Gastrocnemius medialis (tissue), 4 donors: ENCODE results near the gene NPRL2. TPM values are rescaled to one million over a fixed set of nuclear protein-coding genes. Genes with fewer than 3 reads are reported as not detected.
"Not testable (repeated sequence)": the region's sequence is repeated elsewhere in the genome, so short reads cannot be mapped to it uniquely, and the experiment has no call there.

Experiments
- ATAC-seq, 2 donors: fragments of 150-250 bp; one replicate each; pipeline ENCODE4 v1.9.1; 2016
- DNase-seq, 2 donors: peaks; one replicate each; pipeline ENCODE4 v3.0.0-alpha.2; 2019
- H3K27ac ChIP-seq, 4 donors: fragments of 200-600 bp; sonication (generic); 1 replicate in 1 of 4; 2 replicates in 3 of 4; pipeline ENCODE4 v1.5.1; 2016 to 2018; ENCODE audit warnings: mild to moderate bottlenecking in 2 of 4, moderate library complexity in 1 of 4
- H3K27me3 ChIP-seq, 3 donors: fragments of 200-600 bp; sonication (generic) in 2 of 3; 1 replicate in 1 of 3; 2 replicates in 2 of 3; pipeline versions ENCODE4 v1.5.1 to v1.6.0; 2016 to 2019; ENCODE audit warnings: mild to moderate bottlenecking in 1 of 3, moderate library complexity in 1 of 3
- H3K36me3 ChIP-seq, 2 donors: fragments of 200-600 bp; sonication (generic) in 1 of 2; one replicate each; pipeline ENCODE4 v1.5.1; 2017 to 2018
- H3K4me1 ChIP-seq, 2 donors: fragments of 200-600 bp; sonication (generic) in 1 of 2; one replicate each; pipeline ENCODE4 v1.5.1; 2016 to 2017; ENCODE audit warnings: mild to moderate bottlenecking in 2 of 2
- H3K4me3 ChIP-seq, 4 donors: fragments of 200-600 bp; sonication (generic) in 3 of 4; 1 replicate in 1 of 4; 2 replicates in 3 of 4; pipeline ENCODE4 v1.5.1; 2016 to 2019; ENCODE audit warnings: mild to moderate bottlenecking in 2 of 4
- H3K9me3 ChIP-seq, 3 donors: fragments of 200-600 bp; sonication (generic) in 2 of 3; 1 replicate in 1 of 3; 2 replicates in 2 of 3; pipeline ENCODE4 v1.5.1; 2016 to 2019
- POLR2A ChIP-seq, 2 donors: fragments of 450-650 bp; IDR thresholded peaks; one replicate each; pipeline ENCODE4 v1.6.1; 2017; ENCODE audit warnings: antibody characterized with exemption in 2 of 2, mild to moderate bottlenecking in 2 of 2, moderate library complexity in 2 of 2
- in situ Hi-C, 4 donors: fragments of 200-750 bp; cut with MboI; loops; one replicate each; pipeline versions ENCODE4 v1.15.0 to v1.8.0; 2017; ENCODE audit warnings: low sequenced_read_pairs in 4 of 4
- intact Hi-C: fragments of 100-400 bp; cut with DNase I; formaldehyde crosslinking; loops from one replicate; pipeline ENCODE4 v1.15.1; 2023; ENCODE audit warnings: low total_unique reads
- total RNA-seq, 4 donors: library from RNA; depleted of rRNA; stranded (reverse); fragments of >200 nt; gene quantifications; one replicate each; pipeline versions ENCODE4 v1.1.0 to v1.2.3, GENCODE V29; 2016
- TF ChIP-seq, protein P1 (sequence below), 5 experiments: fragments of 450-650 bp in 3 of 5; fragments of 200-600 bp in 2 of 5; sonication (generic) in 2 of 5; IDR thresholded peaks in 4 of 5; conservative IDR thresholded peaks in 1 of 5; 1 replicate in 4 of 5; 2 replicates in 1 of 5; pipeline ENCODE4 v1.5.1; 2016 to 2019; ENCODE audit warnings: antibody characterized with exemption in 5 of 5, mild to moderate bottlenecking in 3 of 5, moderate library complexity in 3 of 5

Gene NPRL2
- total RNA-seq, 4 donors from 2014 or later, result 14.1 to 26.2 (median 23.1) TPM

- H3K27me3 ChIP-seq, result no peaks in the 10 kb centered on the region
- no peak for TF ChIP-seq POLR2A (IDR thresholded peaks at IDR 0.05)
- TF ChIP-seq, protein P1, sequence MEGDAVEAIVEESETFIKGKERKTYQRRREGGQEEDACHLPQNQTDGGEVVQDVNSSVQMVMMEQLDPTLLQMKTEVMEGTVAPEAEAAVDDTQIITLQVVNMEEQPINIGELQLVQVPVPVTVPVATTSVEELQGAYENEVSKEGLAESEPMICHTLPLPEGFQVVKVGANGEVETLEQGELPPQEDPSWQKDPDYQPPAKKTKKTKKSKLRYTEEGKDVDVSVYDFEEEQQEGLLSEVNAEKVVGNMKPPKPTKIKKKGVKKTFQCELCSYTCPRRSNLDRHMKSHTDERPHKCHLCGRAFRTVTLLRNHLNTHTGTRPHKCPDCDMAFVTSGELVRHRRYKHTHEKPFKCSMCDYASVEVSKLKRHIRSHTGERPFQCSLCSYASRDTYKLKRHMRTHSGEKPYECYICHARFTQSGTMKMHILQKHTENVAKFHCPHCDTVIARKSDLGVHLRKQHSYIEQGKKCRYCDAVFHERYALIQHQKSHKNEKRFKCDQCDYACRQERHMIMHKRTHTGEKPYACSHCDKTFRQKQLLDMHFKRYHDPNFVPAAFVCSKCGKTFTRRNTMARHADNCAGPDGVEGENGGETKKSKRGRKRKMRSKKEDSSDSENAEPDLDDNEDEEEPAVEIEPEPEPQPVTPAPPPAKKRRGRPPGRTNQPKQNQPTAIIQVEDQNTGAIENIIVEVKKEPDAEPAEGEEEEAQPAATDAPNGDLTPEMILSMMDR (IDR thresholded peaks at IDR 0.05 in 4 of 5, conservative IDR thresholded peaks at IDR 0.05 in 1 of 5), result no peak
- no peaks in the 10 kb centered on the region for H3K9me3 ChIP-seq
- H3K4me3 ChIP-seq, result no peak overlapping the region
- no peak for DNase-seq
- peaks cover 0 to 23% of the 10 kb centered on the region in 2 donors for H3K36me3 ChIP-seq
- peaks cover 43 to 45% of the 10 kb centered on the region in 2 donors for H3K4me1 ChIP-seq
- intact Hi-C loops (no loop called here), in situ Hi-C loops (no loop called here)
- ATAC-seq, result no peak
- peak overlapping the region; percentile 50 to 79 (median 56) for H3K27ac ChIP-seq
Observed at GRCh38 chr3:50314816-50315215, 35.8 kb downstream of the NPRL2 start.

DNA sequence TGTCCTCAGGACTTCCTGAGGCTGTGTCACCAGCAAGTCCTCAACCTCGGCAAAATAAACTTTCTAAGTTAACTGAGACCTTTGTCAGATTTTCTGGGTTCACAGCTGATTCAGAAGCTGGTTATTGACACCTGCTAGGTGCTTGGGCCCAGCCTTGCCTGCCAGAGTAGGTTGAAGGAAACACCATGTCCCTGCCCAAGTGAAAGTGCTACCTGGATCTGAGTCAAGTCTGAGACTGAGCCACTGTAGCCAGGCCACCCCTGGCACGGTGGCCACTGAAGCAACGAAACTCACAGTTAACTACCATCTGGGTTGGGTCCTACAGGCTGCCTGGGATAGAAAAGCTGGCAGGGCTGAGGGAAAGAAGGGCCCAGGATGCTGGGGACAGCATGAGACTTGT, 36.2 kb downstream of the NPRL2 start:
- intact Hi-C loops (no loop called here), in situ Hi-C loops (no loop called here)
- DNase-seq (peak in 1 of 2 donors; percentile 67), ATAC-seq (peak; percentile 89 to 90)
- H3K36me3 ChIP-seq, result peaks cover 0 to 20% of the 10 kb centered on the region in 2 donors
- H3K4me3 ChIP-seq, result no peak overlapping the region
- peak overlapping the region; percentile 50 to 79 (median 56) for H3K27ac ChIP-seq
- no peaks in the 10 kb centered on the region for H3K9me3 ChIP-seq
- TF ChIP-seq POLR2A (IDR thresholded peaks at IDR 0.05), result no peak
- peaks cover 39 to 40% of the 10 kb centered on the region in 2 donors for H3K4me1 ChIP-seq
- no peaks in the 10 kb centered on the region for H3K27me3 ChIP-seq

DNA sequence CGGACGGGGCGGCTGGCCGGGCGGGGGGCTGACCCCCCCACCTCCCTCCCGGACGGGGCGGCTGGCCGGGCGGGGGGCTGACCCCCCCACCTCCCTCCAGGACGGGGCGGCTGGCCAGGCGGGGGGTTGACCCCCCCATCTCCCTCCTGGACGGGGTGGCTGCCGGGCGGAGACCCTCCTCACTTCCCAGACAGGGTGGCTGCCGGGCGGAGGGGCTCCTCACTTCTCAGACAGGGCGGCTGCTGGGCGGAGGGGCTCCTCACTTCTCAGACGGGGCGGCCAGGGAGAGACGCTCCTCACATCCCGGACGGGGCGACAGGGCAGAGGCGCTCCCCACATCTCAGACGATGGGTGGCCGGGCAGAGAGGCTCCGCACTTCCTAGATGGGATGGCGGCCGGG, 38.5 kb downstream of the NPRL2 start:
- ATAC-seq, H3K9me3 ChIP-seq, H3K36me3 ChIP-seq, DNase-seq, H3K27me3 ChIP-seq, H3K4me3 ChIP-seq, in situ Hi-C loops, intact Hi-C loops, H3K27ac ChIP-seq: not testable (repeated sequence)
- peaks cover 16 to 17% of the 10 kb centered on the region in 2 donors for H3K4me1 ChIP-seq

DNA sequence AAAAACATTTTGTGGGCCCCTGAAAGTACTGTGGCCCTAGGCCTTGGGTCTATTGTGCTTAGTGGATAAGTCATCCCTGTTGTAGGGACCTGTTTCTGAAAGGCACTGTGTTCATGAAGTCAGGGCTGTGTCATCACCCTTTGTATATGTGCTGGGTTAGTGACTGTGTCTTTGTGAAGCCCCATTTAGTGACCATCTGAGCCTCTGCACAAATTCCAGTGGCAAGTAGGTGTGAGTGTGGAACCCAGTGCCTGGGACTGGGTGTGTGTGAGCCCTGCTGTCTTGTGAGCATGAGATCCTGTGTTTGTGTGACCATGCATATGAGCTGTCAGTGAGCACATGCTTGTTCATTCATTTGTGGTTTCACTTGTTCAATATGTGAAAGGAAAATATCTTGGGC, 46.0 kb downstream of the NPRL2 start:
- Histone ChIP-seq H3K4me1 (peaks cover 21 to 37% of the 10 kb centered on the region in 2 donors), H3K9me3 (no peaks in the 10 kb centered on the region), H3K4me3 (no peak overlapping the region), H3K27me3 (no peaks in the 10 kb centered on the region), H3K36me3 (no peaks in the 10 kb centered on the region), H3K27ac (no peak overlapping the region)
- DNase-seq, result no peak
- in situ Hi-C loops (no loop called here), intact Hi-C loops (no loop called here)
- ATAC-seq, result no peak
- TF ChIP-seq, protein P1 (IDR thresholded peaks at IDR 0.05 in 4 of 5, conservative IDR thresholded peaks at IDR 0.05 in 1 of 5), result no peak
- TF ChIP-seq POLR2A (IDR thresholded peaks at IDR 0.05), result no peak

GRCh38 chr3:50303013-50303815, 47.4 kb downstream of the NPRL2 start, which contains the start of gene HYAL1:
Gene HYAL1 (minus strand): TSS chr3:50303574. CDS start chr3:50302956, 618 bp downstream.
- H3K36me3 ChIP-seq, result no peaks in the 10 kb centered on the region
- ATAC-seq, result no peak
- no peaks in the 10 kb centered on the region for H3K9me3 ChIP-seq
- peak within 1 kb of the TSS; percentile 85 to 91 (median 88) for H3K27ac ChIP-seq
- DNase-seq, result peak in 1 of 2 donors; percentile 72
- H3K4me3 ChIP-seq, result peak within 1 kb of the TSS; percentile 45 to 52 (median 49)
- in situ Hi-C loops (no loop called here), intact Hi-C loops (no loop called here)
- TF ChIP-seq, protein P1 (IDR thresholded peaks at IDR 0.05 in 4 of 5, conservative IDR thresholded peaks at IDR 0.05 in 1 of 5), result peak in 4 of 5 experiments; percentile 16 to 38 (median 21)
- peak; percentile 44 to 55 for TF ChIP-seq POLR2A (IDR thresholded peaks at IDR 0.05)
- H3K27me3 ChIP-seq, result no peaks in the 10 kb centered on the region
- H3K4me1 ChIP-seq, result peaks cover 28 to 44% of the 10 kb centered on the region in 2 donors
